ENCODE data around the gene RSPO3.
A peak's percentile ranks its signal among the peaks of the same experiment; 100 is the strongest.
"Not testable (repeated sequence)": the region's sequence is repeated elsewhere in the genome, so short reads cannot be mapped to it uniquely, and the experiment has no call there.

Gene RSPO3, protein sequence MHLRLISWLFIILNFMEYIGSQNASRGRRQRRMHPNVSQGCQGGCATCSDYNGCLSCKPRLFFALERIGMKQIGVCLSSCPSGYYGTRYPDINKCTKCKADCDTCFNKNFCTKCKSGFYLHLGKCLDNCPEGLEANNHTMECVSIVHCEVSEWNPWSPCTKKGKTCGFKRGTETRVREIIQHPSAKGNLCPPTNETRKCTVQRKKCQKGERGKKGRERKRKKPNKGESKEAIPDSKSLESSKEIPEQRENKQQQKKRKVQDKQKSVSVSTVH

DNA sequence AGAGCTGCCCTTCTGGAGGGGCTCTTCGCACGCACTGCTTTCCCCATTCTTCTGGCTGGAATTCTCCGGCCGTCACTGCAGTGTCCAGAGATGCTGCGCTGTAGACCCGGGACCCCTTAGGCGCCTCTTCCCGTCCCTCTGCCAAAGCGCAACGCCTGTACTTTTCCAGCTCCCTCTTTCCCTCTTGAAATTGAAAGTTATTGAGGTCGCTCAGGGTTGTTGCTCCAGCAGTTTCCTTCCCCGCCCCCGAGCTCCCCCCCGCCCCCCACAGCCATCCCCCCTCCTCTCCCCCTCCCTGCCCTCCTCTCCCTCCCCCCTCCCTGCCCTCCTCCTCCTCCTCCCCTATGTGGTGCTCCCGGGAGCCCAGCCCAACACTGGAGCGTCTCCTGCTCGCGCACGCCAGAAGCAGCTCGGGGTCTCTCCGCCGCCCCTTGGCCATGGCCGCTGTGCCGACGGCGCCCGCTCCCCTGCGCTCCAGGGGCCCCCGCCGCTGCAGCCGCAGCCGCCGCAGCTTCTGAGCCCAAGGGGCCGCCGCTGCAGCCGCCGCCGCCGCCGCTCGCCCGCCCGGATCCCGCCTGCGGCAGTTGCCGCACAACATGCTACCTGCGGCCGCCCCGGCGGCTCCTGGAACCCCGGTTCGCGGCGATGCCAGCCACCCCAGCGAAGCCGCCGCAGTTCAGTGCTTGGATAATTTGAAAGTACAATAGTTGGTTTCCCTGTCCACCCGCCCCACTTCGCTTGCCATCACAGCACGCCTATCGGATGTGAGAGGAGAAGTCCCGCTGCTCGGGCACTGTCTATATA, at the start of gene RSPO3:
TSS of gene RSPO3 (plus strand) at position 374 of the 804 bp plus-strand sequence. CDS start 522 bp downstream, outside the sequence.
- peak in 2 of 3 donors; percentile 24 to 40 for DNase-seq

DNA sequence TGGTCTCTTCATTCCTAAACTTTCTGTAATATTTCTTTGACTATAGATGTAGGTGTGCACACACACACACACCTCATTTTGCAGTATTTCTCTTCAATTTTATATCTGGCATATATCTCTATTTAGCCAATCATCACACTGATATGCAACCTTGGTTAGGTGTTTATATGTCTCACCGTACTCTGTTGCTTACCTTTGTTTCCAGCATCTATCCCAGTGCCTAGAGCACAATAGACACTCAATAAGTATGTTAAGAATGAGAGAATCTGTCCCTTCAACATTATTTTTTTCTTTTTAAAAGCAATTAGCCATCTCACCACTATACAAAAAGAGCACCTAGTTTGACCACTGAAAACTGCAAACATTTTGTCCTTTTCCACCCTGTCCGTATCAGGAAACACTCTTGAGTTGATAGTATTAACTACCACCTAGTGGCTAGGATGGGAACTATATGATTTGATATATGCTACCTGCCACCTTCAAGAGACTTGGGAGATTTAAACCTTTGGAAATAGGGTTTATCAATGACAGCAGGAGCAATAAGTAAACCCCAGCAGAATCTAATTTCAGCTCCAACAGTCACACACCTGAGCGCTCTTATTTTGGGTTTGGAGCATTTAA, 48.7 kb upstream of the RSPO3 start:
- no peak for DNase-seq

DNA sequence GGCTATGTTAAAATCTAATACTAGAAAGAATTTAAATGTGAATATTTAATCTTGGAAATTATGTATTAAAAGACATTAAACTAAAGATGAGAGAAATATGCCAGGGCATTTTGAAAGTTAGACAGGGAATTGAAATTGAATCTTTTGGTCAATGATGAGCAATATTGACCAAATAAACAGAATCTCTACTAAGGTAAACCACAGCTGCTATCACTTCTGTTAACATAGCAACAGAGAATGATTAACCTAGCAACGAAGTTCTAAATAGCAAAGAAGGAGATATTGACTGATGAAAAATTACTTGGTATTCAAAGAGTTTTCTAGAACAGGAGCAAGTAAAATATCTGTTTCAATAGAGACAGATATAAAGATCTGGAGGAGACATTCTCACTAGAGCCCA, 45.2 kb upstream of the RSPO3 start:
- DNase-seq: no peak

DNA sequence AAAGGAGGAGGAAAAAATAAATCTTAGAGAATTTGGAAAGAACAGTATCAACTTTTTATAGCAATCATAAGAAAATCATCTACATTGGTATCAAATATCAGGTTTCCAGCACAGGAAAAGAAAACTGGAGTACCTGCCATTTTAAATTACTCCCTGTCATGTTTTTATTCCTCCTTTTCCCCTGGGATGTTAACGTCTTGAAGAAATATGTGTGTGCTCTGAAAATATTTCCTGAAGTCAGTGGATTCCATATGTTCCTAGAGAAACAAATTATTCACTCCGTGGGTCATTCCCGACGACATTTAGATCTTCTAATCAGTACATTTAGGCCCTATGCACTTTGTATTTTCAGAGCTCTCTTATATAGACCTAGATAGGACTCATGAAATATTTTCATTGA, 42.0 kb upstream of the RSPO3 start:
- no peak for DNase-seq

DNA sequence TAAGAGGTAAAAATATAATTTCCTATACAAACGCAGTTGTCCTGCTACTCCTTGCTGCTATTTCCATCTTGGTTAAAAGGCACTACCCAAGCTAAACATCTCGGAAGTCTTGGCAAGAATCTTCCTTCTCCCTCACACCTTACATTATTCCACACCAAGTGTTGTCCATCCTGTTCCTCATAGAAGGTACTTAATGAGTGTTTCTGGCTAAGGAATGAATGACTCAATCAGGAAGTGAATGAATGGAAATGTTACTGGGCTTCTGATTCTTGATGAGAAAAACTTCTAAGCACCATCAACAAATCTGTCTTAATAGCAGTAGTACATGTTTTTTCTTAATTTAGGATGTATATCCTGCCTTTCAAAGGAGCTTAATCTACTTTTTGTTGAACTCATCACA, 40.6 kb upstream of the RSPO3 start:
- no peak for DNase-seq

DNA sequence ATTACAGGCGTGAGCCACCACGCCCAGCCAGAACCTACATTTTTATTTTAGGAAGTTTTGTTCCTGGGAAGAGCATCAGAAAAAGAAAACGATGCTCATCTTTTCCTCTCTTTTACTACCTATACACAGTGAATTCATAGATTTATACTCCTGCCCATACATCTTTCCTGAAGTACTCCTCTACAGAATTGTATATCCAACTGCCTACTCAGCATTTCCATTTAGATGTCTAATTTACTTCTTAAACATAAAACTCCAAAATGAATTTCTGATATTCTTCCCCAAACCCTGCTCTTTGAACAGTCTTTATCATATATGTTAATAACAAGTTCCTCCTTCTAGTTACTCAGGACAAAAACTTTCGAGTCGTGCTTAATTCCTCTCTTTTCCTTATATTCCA, 39.8 kb upstream of the RSPO3 start:
- no peak for DNase-seq

DNA sequence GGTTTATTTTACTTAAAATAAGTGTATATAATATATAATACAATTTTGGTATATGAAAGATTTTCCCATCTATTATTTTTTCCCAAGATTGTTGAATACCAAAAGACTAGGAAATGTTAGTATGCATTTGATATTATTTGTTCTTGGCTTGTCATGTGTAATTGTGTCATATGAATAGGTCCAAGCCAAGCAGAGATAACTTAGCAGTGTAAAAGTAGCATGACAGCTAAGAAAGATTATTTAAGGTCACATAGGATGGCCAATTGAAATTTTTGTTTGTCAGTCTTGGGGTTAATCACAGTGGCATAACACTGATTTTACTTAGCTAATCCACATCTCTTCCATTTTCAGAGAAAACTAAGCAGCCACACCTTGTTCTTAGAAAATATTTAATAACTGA, 38.8 kb upstream of the RSPO3 start:
- DNase-seq: no peak

DNA sequence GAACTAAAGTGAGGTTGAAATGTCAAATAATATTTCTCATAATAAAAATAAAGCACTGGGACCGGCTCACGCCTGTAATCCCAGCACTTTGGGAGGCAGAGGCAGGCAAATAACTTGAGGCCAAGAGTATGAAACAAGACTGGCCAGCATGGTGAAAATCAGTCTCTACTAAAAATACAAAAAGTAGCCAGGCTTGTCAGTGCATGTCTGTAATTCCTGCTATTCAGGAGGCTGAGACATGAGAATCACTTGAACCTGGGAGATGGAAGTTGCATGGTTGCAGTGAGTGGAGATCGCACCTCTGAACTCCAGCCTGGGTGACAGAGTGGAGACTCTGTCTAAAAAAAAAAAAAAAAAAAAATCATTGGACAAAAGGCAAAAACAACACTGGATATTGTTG, 38.4 kb upstream of the RSPO3 start:
- no peak for DNase-seq

DNA sequence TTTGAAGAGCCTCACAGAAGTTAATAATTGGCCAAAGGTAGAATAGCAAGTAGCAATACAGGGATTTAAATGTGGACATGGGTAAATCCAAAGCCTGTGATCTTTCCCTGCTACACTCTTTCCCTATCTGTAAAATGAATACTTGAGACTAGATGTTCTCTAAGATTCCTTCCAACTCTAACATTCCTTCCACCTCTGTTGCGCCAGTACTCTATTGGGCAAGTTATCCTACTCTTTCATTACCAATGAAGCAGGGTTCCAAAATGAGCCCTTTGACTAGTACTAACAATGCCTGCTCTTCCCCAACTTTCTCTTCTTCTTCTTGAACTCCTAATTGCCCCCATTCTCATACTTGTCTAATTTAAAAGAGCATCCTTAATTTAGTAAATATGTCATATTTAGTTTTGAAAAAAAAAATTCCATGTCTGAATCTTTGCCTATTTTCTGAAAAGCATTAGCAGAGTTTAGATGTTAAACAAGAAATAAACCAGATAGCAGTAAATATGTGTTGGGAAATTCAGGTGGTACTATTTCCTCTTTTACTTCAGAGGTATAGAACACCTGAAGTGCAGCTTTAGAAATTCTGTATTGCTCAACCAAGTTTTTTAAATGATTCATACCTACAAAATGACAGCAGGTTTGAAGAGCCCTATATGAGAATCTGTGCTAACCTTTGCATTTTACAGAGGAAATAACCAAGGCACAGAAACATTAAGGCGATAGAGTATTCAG, 35.1 kb upstream of the RSPO3 start:
- DNase-seq: no peak

DNA sequence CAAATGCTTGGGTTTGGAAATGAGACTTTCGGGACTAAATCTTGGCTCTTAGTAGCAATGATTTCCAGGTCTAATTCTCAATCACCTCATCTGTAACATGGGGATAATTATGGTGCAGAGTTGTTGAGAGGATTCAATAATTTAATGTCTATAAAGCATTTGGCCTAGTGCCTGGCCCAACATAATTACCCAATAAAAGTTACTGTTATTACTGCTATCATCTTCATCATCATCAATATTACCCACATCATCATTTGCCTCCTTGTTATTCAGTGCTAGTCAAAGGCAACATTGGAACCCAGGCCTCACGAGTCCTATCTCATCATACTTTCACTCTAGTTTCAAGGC, 34.5 kb upstream of the RSPO3 start:
- DNase-seq: no peak

DNA sequence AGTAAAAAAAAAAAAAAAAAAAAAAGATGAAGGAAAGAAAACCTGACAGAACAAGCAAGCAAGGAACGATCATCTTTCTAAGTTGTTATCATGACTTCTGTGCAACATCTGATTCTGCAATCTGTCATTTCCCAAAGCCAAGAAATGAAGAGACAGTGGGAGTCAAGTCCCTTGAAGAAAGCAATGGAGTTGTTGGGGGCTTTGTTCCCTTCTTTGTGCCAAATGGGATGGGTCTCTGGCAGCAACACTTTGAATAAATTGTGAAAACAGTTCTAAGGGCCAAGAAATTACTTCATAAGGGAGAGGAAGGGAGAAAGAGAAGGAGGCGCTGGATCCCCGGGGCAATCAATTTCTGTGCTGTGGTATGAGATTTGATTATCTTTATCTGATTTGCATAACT, 33.3 kb upstream of the RSPO3 start:
- no peak for DNase-seq

DNA sequence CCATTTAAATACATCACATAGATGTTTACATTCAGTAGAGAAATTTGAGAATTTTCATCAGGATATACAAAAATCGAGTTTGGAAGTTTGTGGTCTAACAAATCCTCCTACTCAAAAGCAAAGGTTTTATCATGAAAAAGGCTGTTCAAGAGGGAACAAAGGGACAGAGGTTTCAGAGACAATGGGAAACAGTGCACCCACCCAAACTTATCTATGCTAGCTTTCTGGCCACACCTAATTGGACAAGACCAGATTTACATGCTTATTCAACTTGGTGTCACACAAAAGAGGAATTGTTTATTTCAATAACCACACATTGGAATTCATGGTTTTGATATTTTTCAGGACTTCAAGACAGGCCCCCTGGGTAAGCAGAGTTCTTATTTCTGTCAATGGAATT, 28.4 kb upstream of the RSPO3 start:
- no peak for DNase-seq

DNA sequence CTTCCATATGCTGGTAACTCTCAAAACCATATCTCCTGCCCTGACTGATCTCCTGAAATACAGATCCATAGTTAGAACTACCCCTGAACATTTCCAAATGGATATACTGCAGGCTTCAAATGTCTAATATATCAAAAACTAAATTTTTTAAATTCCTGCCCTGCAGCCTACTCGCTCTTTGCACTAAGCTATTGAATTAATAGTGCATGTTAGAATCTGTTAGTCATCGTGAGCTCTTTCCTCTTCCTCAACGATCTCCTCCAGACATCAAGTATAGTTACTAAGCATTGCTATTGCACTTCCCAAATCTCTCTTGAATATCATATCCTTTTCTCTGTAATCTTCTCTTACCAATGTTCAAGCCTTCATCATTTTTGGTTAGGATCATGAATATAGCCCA, 26.0 kb upstream of the RSPO3 start:
- DNase-seq: no peak

DNA sequence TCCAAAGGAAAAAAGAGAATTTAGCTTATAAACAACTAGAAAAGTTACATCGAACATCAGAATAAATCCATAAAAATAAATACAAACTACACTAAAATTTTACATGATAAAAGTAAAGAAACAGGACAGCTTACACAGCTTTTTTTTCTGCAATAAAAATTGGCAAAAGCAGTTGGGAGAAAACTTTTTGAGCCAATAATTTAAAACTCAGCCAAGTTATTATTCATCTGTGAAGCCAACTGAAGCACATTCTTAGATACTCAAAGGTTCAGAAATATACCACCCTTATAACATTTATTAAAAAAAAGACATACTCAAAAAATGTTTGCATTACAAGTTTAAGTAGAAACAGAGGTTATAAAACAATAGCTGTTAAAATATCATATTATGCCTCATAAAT, 23.7 kb upstream of the RSPO3 start:
- no peak for DNase-seq

DNA sequence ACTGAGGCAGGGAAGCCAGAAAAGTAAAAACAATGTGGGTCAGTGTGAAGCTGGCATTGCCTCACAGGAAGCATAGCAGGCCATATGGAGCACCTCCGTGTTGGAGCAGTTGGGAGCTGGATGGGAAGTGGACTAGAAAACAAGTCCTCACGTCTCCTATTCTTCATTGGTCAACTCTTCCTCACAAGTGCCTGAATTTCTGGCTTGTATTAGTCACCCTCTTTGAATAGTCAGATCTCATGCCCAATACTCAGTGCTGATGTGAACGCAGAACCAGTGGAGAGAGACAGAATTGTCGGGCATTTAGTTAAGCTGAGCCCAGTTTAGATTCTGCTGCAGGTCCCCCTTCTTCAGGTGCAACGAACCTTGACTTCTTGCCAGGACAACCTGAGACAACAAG, 22.3 kb upstream of the RSPO3 start:
- DNase-seq: no peak

DNA sequence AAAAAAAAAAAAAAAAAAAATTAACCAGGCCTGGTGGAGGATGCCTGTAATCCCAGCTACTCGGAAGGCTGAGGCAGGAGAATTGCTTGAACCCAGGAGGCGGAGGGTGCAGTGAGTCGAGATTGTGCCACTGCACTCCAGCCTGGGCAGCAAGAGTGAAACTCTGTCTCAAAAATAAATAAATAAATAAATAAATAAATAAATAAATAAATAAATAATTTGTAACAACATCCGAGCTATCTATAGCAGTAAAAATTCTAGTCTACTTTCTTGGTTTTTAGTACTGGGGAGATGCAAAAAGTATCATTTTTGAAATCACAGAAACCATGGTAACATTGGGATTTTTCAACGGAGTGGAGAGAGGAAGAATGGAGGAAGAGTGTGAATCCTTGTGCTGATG, 21.0 kb upstream of the RSPO3 start:
- not testable (repeated sequence) for DNase-seq

DNA sequence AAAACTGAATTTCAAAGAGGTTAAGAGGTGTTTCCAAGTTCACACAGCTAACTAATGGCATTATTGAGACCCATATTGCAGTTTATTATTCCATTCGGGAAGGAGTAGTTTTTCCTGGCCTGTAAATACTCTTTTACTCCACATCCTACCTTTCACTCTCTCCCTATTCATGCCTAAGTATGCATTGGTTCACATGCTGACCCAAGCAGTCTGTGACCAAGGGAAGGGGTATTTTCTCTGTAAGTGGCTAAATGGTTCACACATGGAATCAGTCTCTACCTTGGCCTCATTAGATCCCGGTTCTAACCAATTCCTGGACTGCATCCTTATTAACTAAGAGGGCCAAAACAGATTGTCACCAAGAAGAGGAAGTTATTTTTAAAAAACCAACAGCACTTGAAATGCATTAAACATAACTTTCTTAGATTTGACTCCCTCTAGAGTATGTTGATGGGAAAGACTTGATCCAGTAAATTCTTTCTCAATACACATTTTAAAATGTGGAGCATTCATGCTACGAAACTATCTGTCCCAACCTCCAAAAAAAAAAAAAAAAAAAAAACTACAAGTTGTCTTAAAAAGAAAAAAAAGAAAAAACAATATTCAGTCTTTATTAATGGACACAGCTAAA, 17.8 kb upstream of the RSPO3 start:
- peak; percentile 21 to 62 (median 62) for DNase-seq

DNA sequence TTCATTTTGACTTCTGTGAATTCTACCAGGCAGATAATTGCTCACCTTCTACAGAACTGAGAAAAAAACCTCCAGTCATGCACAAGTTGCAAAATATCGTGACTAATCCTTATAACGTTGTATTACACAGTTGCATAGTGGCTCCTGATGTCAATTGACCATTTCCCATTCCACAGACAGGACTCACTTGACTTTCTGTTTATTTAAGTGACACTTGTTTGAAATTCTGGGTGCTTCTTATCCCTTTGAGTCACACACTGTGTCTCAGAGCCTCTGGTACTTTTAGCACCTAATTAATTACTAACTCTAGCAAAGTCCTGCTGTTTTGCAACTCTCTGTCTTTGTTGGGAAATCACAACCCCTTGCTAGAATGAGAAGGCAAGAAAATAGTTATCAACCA, 16.2 kb upstream of the RSPO3 start:
- peak; percentile 72 to 90 (median 87) for DNase-seq

DNA sequence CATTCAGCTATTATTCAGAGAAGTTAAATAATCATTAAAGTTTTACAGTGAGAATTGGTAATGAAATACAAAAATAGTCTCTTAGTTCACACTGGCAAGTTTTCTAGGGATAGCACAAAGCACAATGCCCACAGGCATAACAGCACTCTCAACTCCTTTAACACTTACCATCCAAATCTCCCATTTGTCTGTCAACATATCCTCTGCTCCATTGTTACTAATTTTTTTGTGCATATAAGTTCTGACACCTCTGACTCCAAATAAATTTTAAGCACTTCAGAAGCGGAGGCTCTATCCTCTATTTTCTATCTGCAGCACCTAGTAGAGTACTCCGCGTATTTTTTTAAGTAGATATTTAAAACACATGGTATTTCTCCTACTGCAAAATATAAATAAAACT, 15.6 kb upstream of the RSPO3 start:
- DNase-seq: no peak

DNA sequence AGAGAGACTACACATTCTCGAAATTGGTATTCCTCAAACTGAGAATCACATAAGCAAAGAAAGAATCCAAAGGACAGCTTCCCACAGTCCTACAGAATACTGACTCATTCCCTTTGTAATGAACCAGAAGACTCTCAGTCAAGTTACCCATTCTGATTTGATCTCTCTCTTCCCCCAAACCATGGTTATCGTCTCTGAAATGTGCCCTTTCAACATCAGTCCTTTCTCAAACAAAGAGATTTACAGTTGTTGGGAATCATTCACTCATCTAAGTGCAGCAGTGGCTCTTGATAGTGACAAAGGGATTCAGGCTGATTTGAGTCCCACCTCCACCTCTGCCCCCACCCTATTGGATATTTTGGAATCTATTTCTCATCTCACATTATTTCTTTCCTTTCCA, 15.0 kb upstream of the RSPO3 start:
- DNase-seq: no peak

DNA sequence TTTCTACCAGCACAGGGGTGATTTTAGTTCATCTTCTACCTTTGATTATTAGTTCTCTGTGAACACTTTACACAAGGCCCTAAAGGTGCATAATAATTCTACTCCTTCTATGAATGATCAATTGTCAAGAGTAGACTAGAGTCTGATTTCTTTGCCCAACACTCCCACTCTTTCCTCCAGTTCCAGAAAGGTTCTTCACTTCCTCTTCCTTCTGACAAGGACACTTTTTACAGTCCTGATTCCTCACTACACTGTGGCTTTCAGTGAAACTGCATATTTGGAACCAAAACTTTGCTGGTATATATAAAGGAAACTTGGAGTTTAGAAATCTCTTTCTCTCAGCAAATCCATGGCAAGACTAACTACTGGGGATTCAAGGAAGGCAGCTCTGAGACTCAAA, 10.6 kb upstream of the RSPO3 start:
- peak; percentile 26 to 43 (median 29) for DNase-seq

DNA sequence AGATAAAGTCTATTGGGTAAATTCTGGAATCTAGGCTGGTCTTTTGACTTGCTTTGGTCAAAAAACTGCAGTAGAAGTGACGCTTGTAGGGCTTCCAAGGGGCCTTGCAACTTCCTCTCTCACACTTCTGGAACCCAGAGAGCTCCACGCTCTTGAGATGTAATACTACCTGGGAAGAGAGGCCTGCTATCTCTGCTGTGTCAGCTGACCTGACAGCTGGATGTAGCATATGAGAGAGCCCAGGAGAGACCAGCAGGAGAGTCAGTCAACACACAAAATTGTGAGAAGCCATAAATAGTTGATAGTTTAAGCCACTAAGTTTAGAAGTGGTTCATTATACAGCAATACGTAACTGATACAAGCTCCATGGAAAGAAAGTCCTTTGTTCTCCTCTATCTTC, 7.8 kb upstream of the RSPO3 start:
- DNase-seq: no peak

DNA sequence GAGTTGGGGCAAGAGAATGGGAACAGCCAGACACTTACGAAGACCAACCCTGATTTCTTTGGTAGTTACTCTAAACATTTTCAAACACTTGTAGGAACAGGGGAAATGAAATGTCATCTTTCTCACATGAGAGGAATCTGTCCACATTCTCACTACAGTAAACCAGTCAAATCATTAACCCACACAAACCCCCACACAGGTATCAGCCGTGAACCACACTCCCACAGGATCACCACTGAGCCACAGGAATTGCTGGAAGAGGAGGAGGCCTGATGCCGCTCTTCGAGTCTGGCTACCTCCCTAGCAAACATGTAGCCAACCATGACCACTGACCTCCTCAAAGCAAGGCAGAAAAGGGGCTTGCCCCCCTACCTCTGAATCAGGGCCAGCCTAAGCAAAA, 6.9 kb upstream of the RSPO3 start:
- no peak for DNase-seq
